A549 (cell line): Measurements from ENCODE around the gene MAPK6. TPM values are rescaled to one million over a fixed set of nuclear protein-coding genes. Genes with fewer than 3 reads are reported as not detected.

ENCODE experiments used
- ATAC-seq, 2 experiments: fragments of 200-7000 bp in 1 of 2; fragments of >200 bp in 1 of 2; cut with Nextera tagmentation in 1 of 2; cut with Tn5 transposase in 1 of 2; 3 replicates each; pipeline versions ENCODE4 v1.8.0 to v1.9.1; 2018 to 2020; ENCODE audit warnings: mild to moderate bottlenecking in 1 of 2, moderate library complexity in 1 of 2
- CTCF ChIA-PET: fragments of 300-600 bp; sonication (Branson Sonifier 250); formaldehyde crosslinking; extraction: SDS; loops from one replicate; lab custom pipeline; 2021; ENCODE audit warnings: antibody characterized with exemption, inconsistent platforms; lab: Yijun Ruan, JAX
- POLR2A ChIA-PET: fragments of 350-600 bp; formaldehyde crosslinking; extraction: SDS; loops from one replicate; lab custom pipeline; 2021; ENCODE audit warnings: antibody characterized with exemption, inconsistent platforms; lab: Yijun Ruan, JAX
- DNase-seq, 2 experiments: peaks; one replicate each; pipeline versions ENCODE4 v3.0.0 to v3.0.0-alpha.2; 2011 to 2016; ENCODE audit warnings: low read depth in 1 of 2, low spot score in 1 of 2
- FAIRE-seq: peaks from 2 replicates; lab custom pipeline; 2011; peaks lifted over from hg19 to GRCh38; lab: Jason Lieb, UNC
- H3K27ac ChIP-seq, 2 experiments: fragments of >200 bp; sonication (Bioruptor Twin); formaldehyde crosslinking; 3 replicates each; pipeline ENCODE4 v1.5.1; 2016 to 2017
- H3K4me1 ChIP-seq: fragments of >200 bp; sonication (Bioruptor Twin); formaldehyde crosslinking; 3 replicates; pipeline ENCODE4 v1.6.1; 2016
- H3K4me2 ChIP-seq: fragments of >200 bp; sonication (Bioruptor Twin); formaldehyde crosslinking; 3 replicates; pipeline ENCODE4 v1.6.1; 2016
- H3K4me3 ChIP-seq: fragments of >200 bp; sonication (Bioruptor Twin); formaldehyde crosslinking; 3 replicates; pipeline ENCODE4 v1.5.1; 2016
- H3K9me3 ChIP-seq: fragments of >200 bp; sonication (Bioruptor Twin); formaldehyde crosslinking; 3 replicates; pipeline ENCODE4 v1.6.1; 2016
- CBX2 ChIP-seq: fragments of 200-600 bp; sonication (generic); IDR thresholded peaks from 2 replicates; pipeline ENCODE4 v1.6.1; 2016; ENCODE audit warnings: low read depth, mild to moderate bottlenecking, borderline replicate concordance
- CEBPB ChIP-seq, 2 experiments: fragments of >200 bp in 1 of 2; sonication (Bioruptor Twin) in 1 of 2; formaldehyde crosslinking in 1 of 2; IDR thresholded peaks; 2 replicates each; pipeline ENCODE4 v1.6.1; 2012 to 2016
- CHD4 ChIP-seq: fragments of 200-600 bp; sonication (generic); IDR thresholded peaks from 2 replicates; pipeline ENCODE4 v1.6.1; 2016; ENCODE audit warnings: antibody characterized with exemption, mild to moderate bottlenecking, borderline replicate concordance
- EHMT2 ChIP-seq: fragments of 200-600 bp; sonication (generic); IDR thresholded peaks from 2 replicates; pipeline ENCODE4 v1.6.1; 2016; ENCODE audit warnings: antibody characterized with exemption, low read depth, mild to moderate bottlenecking, moderate library complexity
- FOSL2 ChIP-seq, 2 experiments: fragments of 450-650 bp in 1 of 2; fragments of >200 bp in 1 of 2; sonication (Bioruptor Twin) in 1 of 2; formaldehyde crosslinking; IDR thresholded peaks; 2 replicates each; pipeline versions ENCODE4 v1.5.0 to v1.6.1; 2016 to 2020; ENCODE audit warnings: mild to moderate bottlenecking in 1 of 2, moderate library complexity in 1 of 2
- HEYL ChIP-seq: fragments of 250-450 bp; sonication (Bioruptor Pico); IDR thresholded peaks from 2 replicates; pipeline ENCODE4 v1.8.0; 2021; ENCODE audit warnings: mild to moderate bottlenecking, moderate library complexity
- HOXB13 ChIP-seq: fragments of 250-450 bp; sonication (Bioruptor Pico); IDR thresholded peaks from 2 replicates; pipeline ENCODE4 v1.5.0; 2020; ENCODE audit warnings: low read depth, mild to moderate bottlenecking, moderate library complexity
- HOXB5 ChIP-seq: fragments of 250-450 bp; sonication (Bioruptor Pico); IDR thresholded peaks from 2 replicates; pipeline ENCODE4 v1.5.0; 2020; ENCODE audit warnings: mild to moderate bottlenecking, moderate library complexity
- JUN ChIP-seq, 2 experiments: fragments of >200 bp; sonication (Bioruptor Twin); formaldehyde crosslinking; IDR thresholded peaks; 2 replicates in 1 of 2; 3 replicates in 1 of 2; pipeline ENCODE4 v1.6.1; 2016 to 2017
- KDM1A ChIP-seq: fragments of 200-600 bp; sonication (generic); IDR thresholded peaks from 2 replicates; pipeline ENCODE4 v1.6.1; 2016; ENCODE audit warnings: low read depth, mild to moderate bottlenecking
- POLR2A ChIP-seq: IDR thresholded peaks from 2 replicates; pipeline ENCODE4 v1.6.1; 2012; ENCODE audit warnings: mild to moderate bottlenecking, low read length
- RAD21 ChIP-seq, 2 experiments: fragments of >200 bp in 1 of 2; sonication (Bioruptor Twin) in 1 of 2; formaldehyde crosslinking in 1 of 2; IDR thresholded peaks in 1 of 2; conservative IDR thresholded peaks in 1 of 2; 2 replicates in 1 of 2; 3 replicates in 1 of 2; pipeline ENCODE4 v1.6.1; 2012 to 2018; ENCODE audit warnings: inconsistent platforms in 1 of 2
- RNF2 ChIP-seq: fragments of 200-600 bp; sonication (generic); IDR thresholded peaks from 2 replicates; pipeline ENCODE4 v1.6.1; 2016; ENCODE audit warnings: low read depth, mild to moderate bottlenecking, antibody characterized with exemption, moderate library complexity, borderline replicate concordance
- SMC3 ChIP-seq: fragments of >200 bp; sonication (Bioruptor Twin); formaldehyde crosslinking; IDR thresholded peaks from 3 replicates; pipeline ENCODE4 v1.6.1; 2018; ENCODE audit warnings: inconsistent platforms
- ZC3H11A ChIP-seq: fragments of 450-650 bp; IDR thresholded peaks from 2 replicates; pipeline ENCODE4 v1.6.1; 2014; ENCODE audit warnings: antibody characterized with exemption, mild to moderate bottlenecking
- ZNF302 ChIP-seq: fragments of 250-450 bp; sonication (Bioruptor Pico); IDR thresholded peaks from 2 replicates; pipeline ENCODE4 v1.9.0; 2021; ENCODE audit warnings: inconsistent platforms, mild to moderate bottlenecking, moderate library complexity
- WGBS: methylation state at CpG from one replicate; pipeline ENCODE4 v1.1.6; 2017; ENCODE audit errors: missing lambda C conversion rate; 5-methylcytosine and 5-hydroxymethylcytosine counted together
- polyA plus RNA-seq, 4 experiments: library from polyadenylated mRNA; depleted of rRNA in 3 of 4; stranded (reverse); fragments of >200 nt; fragmentation: RNase III in 1 of 4; extraction: RNeasy Plus Mini Kit Qiagen cat#74134 plus additional on column Dnase treatment in 1 of 4; gene quantifications; 2 replicates in 3 of 4; 3 replicates in 1 of 4; pipeline ENCODE4 v1.2.3, GENCODE V29; 2011 to 2017
- TF ChIP-seq, protein P1 (sequence below): fragments of 250-450 bp; sonication (Bioruptor Pico); IDR thresholded peaks from 2 replicates; pipeline ENCODE4 v1.5.0; 2021; ENCODE audit warnings: mild to moderate bottlenecking, moderate library complexity, borderline replicate concordance
- TF ChIP-seq, protein P2 (sequence below): fragments of 150-350 bp; IDR thresholded peaks from 2 replicates; pipeline ENCODE4 v1.6.1; 2014; ENCODE audit warnings: low read depth, mild to moderate bottlenecking, low read length
- TF ChIP-seq, protein P3 (sequence below): fragments of 250-450 bp; sonication (Bioruptor Pico); IDR thresholded peaks from 2 replicates; pipeline ENCODE4 v1.5.0; 2020; ENCODE audit warnings: low read depth, mild to moderate bottlenecking, moderate library complexity
- TF ChIP-seq, protein P4 (sequence below): fragments of >200 bp; sonication (Bioruptor Twin); formaldehyde crosslinking; IDR thresholded peaks from 2 replicates; pipeline ENCODE4 v1.6.1; 2016
- TF ChIP-seq, protein P5 (sequence below): fragments of 200-600 bp; sonication (generic); IDR thresholded peaks from 2 replicates; pipeline ENCODE4 v1.6.1; 2016; ENCODE audit warnings: antibody characterized with exemption, mild to moderate bottlenecking, moderate library complexity
- TF ChIP-seq, protein P6 (sequence below): fragments of 450-650 bp; IDR thresholded peaks from 2 replicates; pipeline ENCODE4 v1.6.1; 2014; ENCODE audit warnings: antibody characterized with exemption
- TF ChIP-seq, protein P7 (sequence below): fragments of >200 bp; sonication (Bioruptor Twin); formaldehyde crosslinking; IDR thresholded peaks from 3 replicates; pipeline ENCODE4 v1.6.1; 2016

The MAPK6 gene
- polyA plus RNA-seq, 2 of the 4 experiments (the other 2 are of a cell fraction): 49.1 to 126 TPM

DNA sequence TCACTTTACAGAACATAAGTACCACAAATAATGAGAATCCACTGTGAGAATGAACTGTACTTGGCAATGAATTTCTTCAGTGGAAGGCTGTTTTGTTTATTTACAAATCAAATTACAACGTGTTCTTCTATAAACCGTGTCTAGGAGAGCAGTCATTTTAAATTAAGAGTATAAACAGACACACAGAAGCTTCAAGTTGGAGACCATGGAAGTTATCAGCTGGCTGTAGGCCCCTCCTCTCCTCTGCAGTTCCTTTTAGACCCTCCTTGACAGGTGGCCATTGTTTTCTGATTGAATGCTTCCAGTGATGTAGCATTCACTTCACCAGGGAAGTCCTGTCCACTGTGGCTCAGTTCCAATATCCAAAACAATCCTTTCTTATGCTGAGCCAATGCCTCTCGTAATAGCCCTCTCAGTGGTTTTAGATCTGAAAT, 7.3 kb upstream of the MAPK6 start:
- 46% methylated on average over 3 of the region's 3 CpGs for WGBS
- CTCF ChIA-PET: interaction anchor here (0.9 to 1.2 kb wide), 3 partner anchors 40 to 216 kb away, joined by 3 read pairs; partner anchors contain the start of gene LEO1
- DNase-seq: no peak

DNA sequence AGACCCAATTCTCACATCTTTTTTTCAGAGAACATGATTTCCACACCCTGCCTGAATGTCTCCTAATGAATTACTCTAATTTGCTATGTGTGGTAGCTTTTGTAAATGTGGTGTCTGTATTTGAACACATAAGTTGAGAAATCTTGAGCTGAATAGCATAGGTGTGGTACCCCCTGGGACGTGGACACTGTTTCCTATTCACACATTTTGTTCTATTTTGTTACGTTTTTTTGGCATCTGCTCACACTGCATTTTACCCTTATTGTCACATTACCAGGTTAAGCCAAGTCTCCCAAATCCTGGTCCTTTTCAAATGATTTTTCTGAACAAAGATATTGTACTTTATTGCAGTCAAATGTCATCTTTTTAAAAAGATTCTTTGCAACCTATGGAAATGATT, 6.8 kb upstream of the MAPK6 start:
- POLR2A ChIA-PET: interaction anchor here (1.8 kb wide), 1 partner anchor 8 kb away, joined by 9 read pairs; no protein-coding TSS in a partner anchor
- peak overlapping the region; percentile 54 to 77; a peak in 4 of 6 replicates for H3K27ac ChIP-seq
- DNase-seq (no peak), ATAC-seq (no peak), FAIRE-seq (no peak)
- WGBS: 61% methylated on average over 2 of the region's 2 CpGs
- CTCF ChIA-PET: interaction anchor here (0.9 to 1.0 kb wide), 2 partner anchors 67 to 215 kb away, joined by 3 read pairs; no protein-coding TSS in a partner anchor
- peaks cover 45% of the 10 kb centered on the region for H3K4me1 ChIP-seq
- H3K4me3 ChIP-seq: no peak overlapping the region
- H3K9me3 ChIP-seq: no peaks in the 10 kb centered on the region
- peak overlapping the region; percentile 55; the same call in 1 of the 3 replicates for H3K4me2 ChIP-seq
- TF ChIP-seq, protein P1, sequence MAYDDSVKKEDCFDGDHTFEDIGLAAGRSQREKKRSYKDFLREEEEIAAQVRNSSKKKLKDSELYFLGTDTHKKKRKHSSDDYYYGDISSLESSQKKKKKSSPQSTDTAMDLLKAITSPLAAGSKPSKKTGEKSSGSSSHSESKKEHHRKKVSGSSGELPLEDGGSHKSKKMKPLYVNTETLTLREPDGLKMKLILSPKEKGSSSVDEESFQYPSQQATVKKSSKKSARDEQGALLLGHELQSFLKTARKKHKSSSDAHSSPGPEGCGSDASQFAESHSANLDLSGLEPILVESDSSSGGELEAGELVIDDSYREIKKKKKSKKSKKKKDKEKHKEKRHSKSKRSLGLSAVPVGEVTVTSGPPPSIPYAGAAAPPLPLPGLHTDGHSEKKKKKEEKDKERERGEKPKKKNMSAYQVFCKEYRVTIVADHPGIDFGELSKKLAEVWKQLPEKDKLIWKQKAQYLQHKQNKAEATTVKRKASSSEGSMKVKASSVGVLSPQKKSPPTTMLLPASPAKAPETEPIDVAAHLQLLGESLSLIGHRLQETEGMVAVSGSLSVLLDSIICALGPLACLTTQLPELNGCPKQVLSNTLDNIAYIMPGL (CRISPR knock-in tag): no peak
- TF ChIP-seq FOSL2 (IDR thresholded peaks at IDR 0.05) (no peak), FOSL2 (CRISPR knock-in tag; IDR thresholded peaks at IDR 0.05) (no peak), RNF2 (no peak), ZNF302 (CRISPR knock-in tag) (no peak), CEBPB (IDR thresholded peaks at IDR 0.05) (no peak), KDM1A (no peak), CHD4 (no peak), POLR2A (no peak), CBX2 (no peak), HEYL (no peak), SMC3 (no peak)
- TF ChIP-seq, protein P2, sequence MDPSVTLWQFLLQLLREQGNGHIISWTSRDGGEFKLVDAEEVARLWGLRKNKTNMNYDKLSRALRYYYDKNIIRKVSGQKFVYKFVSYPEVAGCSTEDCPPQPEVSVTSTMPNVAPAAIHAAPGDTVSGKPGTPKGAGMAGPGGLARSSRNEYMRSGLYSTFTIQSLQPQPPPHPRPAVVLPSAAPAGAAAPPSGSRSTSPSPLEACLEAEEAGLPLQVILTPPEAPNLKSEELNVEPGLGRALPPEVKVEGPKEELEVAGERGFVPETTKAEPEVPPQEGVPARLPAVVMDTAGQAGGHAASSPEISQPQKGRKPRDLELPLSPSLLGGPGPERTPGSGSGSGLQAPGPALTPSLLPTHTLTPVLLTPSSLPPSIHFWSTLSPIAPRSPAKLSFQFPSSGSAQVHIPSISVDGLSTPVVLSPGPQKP: no peak
- TF ChIP-seq, protein P3, sequence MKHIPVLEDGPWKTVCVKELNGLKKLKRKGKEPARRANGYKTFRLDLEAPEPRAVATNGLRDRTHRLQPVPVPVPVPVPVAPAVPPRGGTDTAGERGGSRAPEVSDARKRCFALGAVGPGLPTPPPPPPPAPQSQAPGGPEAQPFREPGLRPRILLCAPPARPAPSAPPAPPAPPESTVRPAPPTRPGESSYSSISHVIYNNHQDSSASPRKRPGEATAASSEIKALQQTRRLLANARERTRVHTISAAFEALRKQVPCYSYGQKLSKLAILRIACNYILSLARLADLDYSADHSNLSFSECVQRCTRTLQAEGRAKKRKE (CRISPR knock-in tag): no peak
- TF ChIP-seq, protein P4, sequence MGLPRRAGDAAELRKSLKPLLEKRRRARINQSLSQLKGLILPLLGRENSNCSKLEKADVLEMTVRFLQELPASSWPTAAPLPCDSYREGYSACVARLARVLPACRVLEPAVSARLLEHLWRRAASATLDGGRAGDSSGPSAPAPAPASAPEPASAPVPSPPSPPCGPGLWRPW: no peak

More for the DNA sequence above, 7.3 kb upstream of the MAPK6 start:
- Histone ChIP-seq H3K27ac (peak overlapping the region; percentile 54 to 77; a peak in 4 of 6 replicates), H3K4me1 (peaks cover 49% of the 10 kb centered on the region)
- TF ChIP-seq, protein P5, sequence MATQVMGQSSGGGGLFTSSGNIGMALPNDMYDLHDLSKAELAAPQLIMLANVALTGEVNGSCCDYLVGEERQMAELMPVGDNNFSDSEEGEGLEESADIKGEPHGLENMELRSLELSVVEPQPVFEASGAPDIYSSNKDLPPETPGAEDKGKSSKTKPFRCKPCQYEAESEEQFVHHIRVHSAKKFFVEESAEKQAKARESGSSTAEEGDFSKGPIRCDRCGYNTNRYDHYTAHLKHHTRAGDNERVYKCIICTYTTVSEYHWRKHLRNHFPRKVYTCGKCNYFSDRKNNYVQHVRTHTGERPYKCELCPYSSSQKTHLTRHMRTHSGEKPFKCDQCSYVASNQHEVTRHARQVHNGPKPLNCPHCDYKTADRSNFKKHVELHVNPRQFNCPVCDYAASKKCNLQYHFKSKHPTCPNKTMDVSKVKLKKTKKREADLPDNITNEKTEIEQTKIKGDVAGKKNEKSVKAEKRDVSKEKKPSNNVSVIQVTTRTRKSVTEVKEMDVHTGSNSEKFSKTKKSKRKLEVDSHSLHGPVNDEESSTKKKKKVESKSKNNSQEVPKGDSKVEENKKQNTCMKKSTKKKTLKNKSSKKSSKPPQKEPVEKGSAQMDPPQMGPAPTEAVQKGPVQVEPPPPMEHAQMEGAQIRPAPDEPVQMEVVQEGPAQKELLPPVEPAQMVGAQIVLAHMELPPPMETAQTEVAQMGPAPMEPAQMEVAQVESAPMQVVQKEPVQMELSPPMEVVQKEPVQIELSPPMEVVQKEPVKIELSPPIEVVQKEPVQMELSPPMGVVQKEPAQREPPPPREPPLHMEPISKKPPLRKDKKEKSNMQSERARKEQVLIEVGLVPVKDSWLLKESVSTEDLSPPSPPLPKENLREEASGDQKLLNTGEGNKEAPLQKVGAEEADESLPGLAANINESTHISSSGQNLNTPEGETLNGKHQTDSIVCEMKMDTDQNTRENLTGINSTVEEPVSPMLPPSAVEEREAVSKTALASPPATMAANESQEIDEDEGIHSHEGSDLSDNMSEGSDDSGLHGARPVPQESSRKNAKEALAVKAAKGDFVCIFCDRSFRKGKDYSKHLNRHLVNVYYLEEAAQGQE: no peak
- TF ChIP-seq RNF2 (no peak), HOXB5 (CRISPR knock-in tag) (no peak), CHD4 (no peak), HOXB13 (CRISPR knock-in tag) (no peak), ZC3H11A (no peak), JUN (IDR thresholded peaks at IDR 0.05) (no peak), CBX2 (no peak), RAD21 (conservative IDR thresholded peaks at IDR 0.05 in 1 of 2, IDR thresholded peaks at IDR 0.05 in 1 of 2) (no peak), EHMT2 (no peak)
- TF ChIP-seq, protein P6, sequence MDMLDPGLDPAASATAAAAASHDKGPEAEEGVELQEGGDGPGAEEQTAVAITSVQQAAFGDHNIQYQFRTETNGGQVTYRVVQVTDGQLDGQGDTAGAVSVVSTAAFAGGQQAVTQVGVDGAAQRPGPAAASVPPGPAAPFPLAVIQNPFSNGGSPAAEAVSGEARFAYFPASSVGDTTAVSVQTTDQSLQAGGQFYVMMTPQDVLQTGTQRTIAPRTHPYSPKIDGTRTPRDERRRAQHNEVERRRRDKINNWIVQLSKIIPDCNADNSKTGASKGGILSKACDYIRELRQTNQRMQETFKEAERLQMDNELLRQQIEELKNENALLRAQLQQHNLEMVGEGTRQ: no peak
- TF ChIP-seq, protein P3 (CRISPR knock-in tag): no peak
- TF ChIP-seq, protein P7, sequence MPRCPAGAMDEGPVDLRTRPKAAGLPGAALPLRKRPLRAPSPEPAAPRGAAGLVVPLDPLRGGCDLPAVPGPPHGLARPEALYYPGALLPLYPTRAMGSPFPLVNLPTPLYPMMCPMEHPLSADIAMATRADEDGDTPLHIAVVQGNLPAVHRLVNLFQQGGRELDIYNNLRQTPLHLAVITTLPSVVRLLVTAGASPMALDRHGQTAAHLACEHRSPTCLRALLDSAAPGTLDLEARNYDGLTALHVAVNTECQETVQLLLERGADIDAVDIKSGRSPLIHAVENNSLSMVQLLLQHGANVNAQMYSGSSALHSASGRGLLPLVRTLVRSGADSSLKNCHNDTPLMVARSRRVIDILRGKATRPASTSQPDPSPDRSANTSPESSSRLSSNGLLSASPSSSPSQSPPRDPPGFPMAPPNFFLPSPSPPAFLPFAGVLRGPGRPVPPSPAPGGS: no peak
- TF ChIP-seq, all 56 proteins: peak for 0
- POLR2A ChIA-PET: interaction anchor here (1.8 kb wide), 1 partner anchor 8 kb away, joined by 9 read pairs; no protein-coding TSS in a partner anchor
- Histone ChIP-seq H3K4me3 (no peak overlapping the region), H3K4me2 (peak overlapping the region; percentile 55; the same call in 2 of the 3 replicates), H3K9me3 (no peaks in the 10 kb centered on the region)
- no peak for FAIRE-seq
- peak in 1 of 2 experiments; percentile 33; a peak in 3 of 6 replicates for ATAC-seq
